Activated gamma-delta T cell treated with anti-CD3 and anti-CD28 coated beads, Interleukin-2, amount 50 U/mL, for 16 hours (primary cell): ENCODE data around the gene ATXN7L3B.
"Not testable (repeated sequence)": the region's sequence is repeated elsewhere in the genome, so short reads cannot be mapped to it uniquely, and the experiment has no call there.

Experiments used
- DNase-seq: peaks from one replicate; pipeline ENCODE4 v3.0.0-alpha.2; 2020; ENCODE audit warnings: low read depth

ATXN7L3B gene

GRCh38 chr12:74537707-74538385 lies at the start of gene ATXN7L3B:
Gene ATXN7L3B, plus strand, starts transcription at chr12:74537835. Its CDS starts 278 bp downstream, at chr12:74538113.
- DNase-seq = peak; percentile 93

GRCh38 chr12:74488134-74488533 lies 49.5 kb upstream of the ATXN7L3B start:
- DNase-seq = no peak

- no peak for DNase-seq
Measured at GRCh38 chr12:74489543-74489942, 48.1 kb upstream of the ATXN7L3B start.

- no peak for DNase-seq
Measured at GRCh38 chr12:74490390-74491064, 47.1 kb upstream of the ATXN7L3B start.

- no peak for DNase-seq
Measured at GRCh38 chr12:74491374-74491773, 46.3 kb upstream of the ATXN7L3B start.

- no peak for DNase-seq
Measured at GRCh38 chr12:74499192-74499591, 38.4 kb upstream of the ATXN7L3B start.

GRCh38 chr12:74508873-74509657 lies 28.6 kb upstream of the ATXN7L3B start:
- not testable (repeated sequence) for DNase-seq

GRCh38 chr12:74509886-74510285 lies 27.7 kb upstream of the ATXN7L3B start:
- DNase-seq = no peak

- DNase-seq = no peak
Measured at GRCh38 chr12:74514098-74514872, 23.4 kb upstream of the ATXN7L3B start.

GRCh38 chr12:74515849-74516248 lies 21.8 kb upstream of the ATXN7L3B start:
- DNase-seq = no peak

GRCh38 chr12:74526535-74526934 lies 11.1 kb upstream of the ATXN7L3B start:
- DNase-seq = no peak

- no peak for DNase-seq
Measured at GRCh38 chr12:74527491-74527890, 10.1 kb upstream of the ATXN7L3B start.

- DNase-seq = no peak
Measured at GRCh38 chr12:74530676-74531075, 7.0 kb upstream of the ATXN7L3B start.

- DNase-seq = no peak
Measured at GRCh38 chr12:74535536-74535935, 2.1 kb upstream of the ATXN7L3B start.

GRCh38 chr12:74537126-74537706 lies 419 bp upstream of the ATXN7L3B start:
- no peak for DNase-seq

- peak; percentile 6 for DNase-seq
Measured at GRCh38 chr12:74538491-74539258, 1.0 kb downstream of the ATXN7L3B start.

GRCh38 chr12:74539261-74539660 lies 1.6 kb downstream of the ATXN7L3B start:
- DNase-seq = no peak

- DNase-seq = no peak
Measured at GRCh38 chr12:74539765-74540526, 2.3 kb downstream of the ATXN7L3B start.

GRCh38 chr12:74541074-74541473 lies 3.4 kb downstream of the ATXN7L3B start:
- no peak for DNase-seq

GRCh38 chr12:74547249-74547648 lies 9.6 kb downstream of the ATXN7L3B start:
- no peak for DNase-seq
